SU-DHL-6 (cell line): ENCODE results near the gene CDH10.

Source experiments
- H2AFZ ChIP-seq: fragments of 200-600 bp; sonication (generic); 2 replicates; pipeline ENCODE4 v1.6.1; 2014; ENCODE audit warnings: low read depth, mild to moderate bottlenecking, moderate library complexity, mixed read lengths, antibody characterized with exemption, low read length; ENCODE audit not compliant: severe bottlenecking
- H3F3A ChIP-seq: fragments of 200-600 bp; shearing (Covaris generic); 2 replicates; pipeline ENCODE4 v1.6.0; 2016; ENCODE audit warnings: antibody characterized with exemption, mild to moderate bottlenecking; ENCODE audit not compliant: insufficient read depth
- H3K27ac ChIP-seq: fragments of 200-600 bp; sonication (generic); 2 replicates; pipeline ENCODE4 v1.5.1; 2016; ENCODE audit warnings: low read depth, mild to moderate bottlenecking, low read length, moderate library complexity, mixed read lengths
- H3K27me3 ChIP-seq: fragments of 200-600 bp; sonication (generic), shearing (Covaris generic); 2 replicates; pipeline ENCODE4 v1.6.0; 2014; ENCODE audit warnings: mild to moderate bottlenecking, low read length
- H3K36me3 ChIP-seq: fragments of 200-600 bp; sonication (generic); 2 replicates; pipeline ENCODE4 v1.6.1; 2014; ENCODE audit warnings: mild to moderate bottlenecking, low read length, mixed read lengths
- H3K4me2 ChIP-seq: fragments of 300-600, 200-600 bp; shearing (Covaris generic), sonication (generic); 2 replicates; pipeline ENCODE4 v1.6.0; 2014; ENCODE audit warnings: low read length, low read depth, mild to moderate bottlenecking; ENCODE audit not compliant: poor library complexity, severe bottlenecking
- H3K4me3 ChIP-seq: fragments of 200-600 bp; sonication (generic); 2 replicates; pipeline ENCODE4 v1.5.1; 2014; ENCODE audit warnings: antibody characterized with exemption, low read length, mild to moderate bottlenecking, mixed read lengths; ENCODE audit not compliant: insufficient read depth, poor library complexity, severe bottlenecking
- H3K79me2 ChIP-seq: fragments of 200-600 bp; sonication (generic); 2 replicates; pipeline ENCODE4 v1.6.1; 2014; ENCODE audit warnings: mild to moderate bottlenecking, low read length, moderate library complexity; ENCODE audit not compliant: insufficient read depth
- H3K9ac ChIP-seq: fragments of 200-600 bp; sonication (generic); 2 replicates; pipeline ENCODE4 v1.7.0; 2014; ENCODE audit warnings: mild to moderate bottlenecking, low read length
- H3K9me2 ChIP-seq: fragments of 200-600 bp; sonication (generic); replicated peaks from 2 replicates; pipeline ENCODE4 v1.6.1; 2014; ENCODE audit warnings: low read length; ENCODE audit not compliant: insufficient read depth
- H3K9me3 ChIP-seq: fragments of 200-600 bp; sonication (generic); 2 replicates; pipeline ENCODE4 v1.6.1; 2014; ENCODE audit warnings: low read length, mixed read lengths; ENCODE audit not compliant: insufficient read depth
- H4K20me1 ChIP-seq: fragments of 200-600 bp; sonication (generic); 2 replicates; pipeline ENCODE4 v1.6.1; 2014; ENCODE audit warnings: low read depth, mild to moderate bottlenecking, antibody characterized with exemption, low read length, moderate library complexity, mixed read lengths
- EZH2phosphoT487 ChIP-seq: fragments of 200-600 bp; sonication (generic), shearing (Covaris generic); conservative IDR thresholded peaks from 2 replicates; pipeline ENCODE4 v1.6.1; 2018; ENCODE audit warnings: mild to moderate bottlenecking, antibody characterized with exemption, low read length, moderate library complexity, mixed read lengths
- TF ChIP-seq, protein P1 (sequence below): fragments of 200-600 bp; sonication (generic); IDR thresholded peaks from one replicate; pipeline ENCODE4 v1.5.1; 2017; ENCODE audit warnings: antibody characterized with exemption, mild to moderate bottlenecking, low read length, moderate library complexity; ENCODE audit not compliant: insufficient read depth, poor library complexity, severe bottlenecking

CDH10 gene

GRCh38 chr5:24535646-24536045 lies 109.1 kb downstream of the CDH10 start:
- Histone ChIP-seq H3K27me3 (no peaks in the 10 kb centered on the region), H4K20me1 (no peaks in the 10 kb centered on the region), H3K9ac (no peak overlapping the region), H3K4me2 (no peak overlapping the region), H3K9me3 (no peaks in the 10 kb centered on the region), H3K4me3 (no peak overlapping the region), H3K79me2 (no peaks in the 10 kb centered on the region), H3K27ac (no peak overlapping the region), H3K36me3 (no peaks in the 10 kb centered on the region), H3K9me2 (no peaks in the 10 kb centered on the region), H3F3A (no peaks in the 10 kb centered on the region; the same call in 1 of the 2 replicates), H2AFZ (no peak overlapping the region)
- TF ChIP-seq, protein P1, sequence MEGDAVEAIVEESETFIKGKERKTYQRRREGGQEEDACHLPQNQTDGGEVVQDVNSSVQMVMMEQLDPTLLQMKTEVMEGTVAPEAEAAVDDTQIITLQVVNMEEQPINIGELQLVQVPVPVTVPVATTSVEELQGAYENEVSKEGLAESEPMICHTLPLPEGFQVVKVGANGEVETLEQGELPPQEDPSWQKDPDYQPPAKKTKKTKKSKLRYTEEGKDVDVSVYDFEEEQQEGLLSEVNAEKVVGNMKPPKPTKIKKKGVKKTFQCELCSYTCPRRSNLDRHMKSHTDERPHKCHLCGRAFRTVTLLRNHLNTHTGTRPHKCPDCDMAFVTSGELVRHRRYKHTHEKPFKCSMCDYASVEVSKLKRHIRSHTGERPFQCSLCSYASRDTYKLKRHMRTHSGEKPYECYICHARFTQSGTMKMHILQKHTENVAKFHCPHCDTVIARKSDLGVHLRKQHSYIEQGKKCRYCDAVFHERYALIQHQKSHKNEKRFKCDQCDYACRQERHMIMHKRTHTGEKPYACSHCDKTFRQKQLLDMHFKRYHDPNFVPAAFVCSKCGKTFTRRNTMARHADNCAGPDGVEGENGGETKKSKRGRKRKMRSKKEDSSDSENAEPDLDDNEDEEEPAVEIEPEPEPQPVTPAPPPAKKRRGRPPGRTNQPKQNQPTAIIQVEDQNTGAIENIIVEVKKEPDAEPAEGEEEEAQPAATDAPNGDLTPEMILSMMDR, result no peak
- TF ChIP-seq EZH2phosphoT487, result no peak

DNA sequence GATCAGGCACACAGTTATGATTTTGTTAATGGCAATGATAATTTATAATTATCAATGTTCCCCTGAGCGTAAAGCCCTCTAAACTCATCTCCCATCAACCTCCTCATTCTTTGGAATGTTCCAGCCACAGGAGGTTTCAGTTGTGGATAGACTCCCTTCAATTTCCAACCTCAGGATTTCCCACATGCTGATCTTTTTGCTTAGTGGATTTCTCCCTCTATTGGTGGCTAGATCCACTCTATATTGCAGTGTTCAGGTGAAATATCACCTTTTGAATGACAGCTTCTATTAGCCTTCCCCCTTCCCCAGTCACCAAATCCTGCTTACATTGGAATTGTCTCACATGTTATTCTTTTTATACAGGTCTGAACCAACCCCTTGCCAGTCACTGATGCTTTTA lies 113.9 kb downstream of the CDH10 start:
- Histone ChIP-seq H3K9ac (no peak overlapping the region), H3K4me3 (no peak overlapping the region), H3K36me3 (no peaks in the 10 kb centered on the region), H3K4me2 (no peak overlapping the region), H3K27ac (no peak overlapping the region), H2AFZ (peak overlapping the region; percentile 36), H3K79me2 (no peaks in the 10 kb centered on the region), H3K9me2 (no peaks in the 10 kb centered on the region), H3F3A (no peaks in the 10 kb centered on the region), H3K27me3 (no peaks in the 10 kb centered on the region), H4K20me1 (no peaks in the 10 kb centered on the region), H3K9me3 (no peaks in the 10 kb centered on the region)
- TF ChIP-seq, protein P1, result no peak
- TF ChIP-seq EZH2phosphoT487, result no peak

DNA sequence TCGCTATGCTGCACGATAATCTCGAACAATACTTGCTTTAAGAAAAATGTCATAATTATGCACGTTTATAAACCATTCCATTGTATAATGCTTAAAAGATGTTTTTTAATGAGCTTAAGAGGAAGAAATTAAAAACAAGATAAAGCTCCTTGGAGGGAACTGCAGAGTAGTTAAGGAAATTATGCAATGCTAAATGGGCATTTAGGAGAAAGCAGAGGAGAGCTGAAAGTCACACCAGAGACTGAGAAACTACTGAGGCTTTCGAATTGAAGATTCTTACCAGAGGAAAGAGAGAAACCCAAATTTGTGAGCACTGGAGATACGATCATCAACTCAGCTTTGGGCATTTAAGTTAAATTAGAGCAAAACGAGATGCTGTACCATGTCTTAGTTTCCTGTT lies 119.4 kb downstream of the CDH10 start:
- Histone ChIP-seq H4K20me1 (no peaks in the 10 kb centered on the region), H3K27ac (no peak overlapping the region), H3K79me2 (no peaks in the 10 kb centered on the region), H3K9me3 (no peaks in the 10 kb centered on the region), H3F3A (no peaks in the 10 kb centered on the region), H3K9me2 (no peaks in the 10 kb centered on the region), H3K4me3 (no peak overlapping the region), H3K36me3 (no peaks in the 10 kb centered on the region), H2AFZ (no peak overlapping the region), H3K4me2 (no peak overlapping the region), H3K9ac (no peak overlapping the region), H3K27me3 (no peaks in the 10 kb centered on the region)
- TF ChIP-seq, protein P1, result no peak
- no peak for TF ChIP-seq EZH2phosphoT487
